Immature natural killer cell (primary cell): ENCODE measurements around the gene HS3ST5. TPM values are rescaled to one million over a fixed set of nuclear protein-coding genes. Genes with fewer than 3 reads are reported as not detected.

Experiments
- DNase-seq, 3 donors: peaks; one replicate each; pipeline ENCODE4 v3.0.0; 2022; ENCODE audit warnings: mixed read lengths in 1 of 3
- H3K27ac Mint-ChIP-seq, 6 donors: one replicate each; pipeline ENCODE4 v1.8.0; 2020; ENCODE audit warnings: mixed read lengths in 6 of 6, mild to moderate bottlenecking in 5 of 6, inconsistent platforms in 4 of 6, moderate library complexity in 3 of 6
- H3K27me3 Mint-ChIP-seq, 3 donors: one replicate each; pipeline ENCODE4 v1.8.0; 2020 to 2021; ENCODE audit warnings: low read depth in 3 of 3, mild to moderate bottlenecking in 3 of 3, mixed read lengths in 3 of 3, moderate library complexity in 3 of 3, inconsistent platforms in 1 of 3
- H3K36me3 Mint-ChIP-seq, 3 donors: one replicate each; pipeline ENCODE4 v1.8.0; 2020; ENCODE audit warnings: mixed read lengths in 3 of 3, inconsistent platforms in 2 of 3, mild to moderate bottlenecking in 2 of 3
- H3K4me1 Mint-ChIP-seq, 2 donors: one replicate each; pipeline ENCODE4 v1.8.0; 2020; ENCODE audit warnings: inconsistent platforms in 2 of 2, mild to moderate bottlenecking in 2 of 2, mixed read lengths in 2 of 2, moderate library complexity in 1 of 2
- H3K4me3 Mint-ChIP-seq, 5 donors: one replicate each; pipeline ENCODE4 v1.8.0; 2020; ENCODE audit warnings: mild to moderate bottlenecking in 5 of 5, mixed read lengths in 5 of 5, inconsistent platforms in 3 of 5, moderate library complexity in 3 of 5
- H3K9me3 Mint-ChIP-seq, 6 donors: one replicate each; pipeline ENCODE4 v1.8.0; 2020; ENCODE audit warnings: mild to moderate bottlenecking in 6 of 6, mixed read lengths in 6 of 6, inconsistent platforms in 4 of 6, moderate library complexity in 3 of 6
- polyA plus RNA-seq, 3 donors: library from polyadenylated mRNA; unstranded; fragments of 300-500 nt; fragmentation: Illumina TruSeq; gene quantifications; one replicate each; pipeline ENCODE4 v1.2.3, GENCODE V29; 2021

Gene HS3ST5
- polyA plus RNA-seq, 3 donors from 2014 or later, result not detected

GRCh38 chr6:114280239-114280982 lies 62.4 kb downstream of the HS3ST5 start:
- H3K27me3 Mint-ChIP-seq, result peaks cover 0 to 2% (median 2%) of the 10 kb centered on the region in 3 donors
- H3K4me1 Mint-ChIP-seq, result no peaks in the 10 kb centered on the region
- H3K27ac Mint-ChIP-seq, result no peak overlapping the region
- peaks cover 0 to 10% (median 4%) of the 10 kb centered on the region in 6 donors for H3K9me3 Mint-ChIP-seq
- no peak overlapping the region for H3K4me3 Mint-ChIP-seq
- no peak for DNase-seq
- H3K36me3 Mint-ChIP-seq, result no peaks in the 10 kb centered on the region

- no peak overlapping the region for H3K27ac Mint-ChIP-seq
- no peaks in the 10 kb centered on the region for H3K4me1 Mint-ChIP-seq
- no peak for DNase-seq
- no peaks in the 10 kb centered on the region for H3K36me3 Mint-ChIP-seq
- peaks cover 0 to 7% (median 2%) of the 10 kb centered on the region in 6 donors for H3K9me3 Mint-ChIP-seq
- peaks cover 0 to 2% (median 2%) of the 10 kb centered on the region in 3 donors for H3K27me3 Mint-ChIP-seq
- H3K4me3 Mint-ChIP-seq, result no peak overlapping the region
Observed at GRCh38 chr6:114277220-114277619, 65.6 kb downstream of the HS3ST5 start.

GRCh38 chr6:114276783-114277182 lies 66.0 kb downstream of the HS3ST5 start:
- Mint-ChIP-seq H3K27ac (no peak overlapping the region), H3K9me3 (peaks cover 0 to 7% (median 2%) of the 10 kb centered on the region in 6 donors), H3K4me1 (no peaks in the 10 kb centered on the region), H3K4me3 (no peak overlapping the region), H3K36me3 (no peaks in the 10 kb centered on the region), H3K27me3 (peaks cover 0 to 2% (median 2%) of the 10 kb centered on the region in 3 donors)
- DNase-seq, result no peak

GRCh38 chr6:114274836-114275235 lies 68.0 kb downstream of the HS3ST5 start:
- no peaks in the 10 kb centered on the region for H3K36me3 Mint-ChIP-seq
- H3K27ac Mint-ChIP-seq, result no peak overlapping the region
- peaks cover 0 to 9% (median under 1%) of the 10 kb centered on the region in 6 donors for H3K9me3 Mint-ChIP-seq
- H3K4me3 Mint-ChIP-seq, result no peak overlapping the region
- no peak for DNase-seq
- no peaks in the 10 kb centered on the region for H3K4me1 Mint-ChIP-seq
- peaks cover 0 to 1% (median under 1%) of the 10 kb centered on the region in 3 donors for H3K27me3 Mint-ChIP-seq

- Mint-ChIP-seq H3K9me3 (peaks cover 0 to 9% (median 4%) of the 10 kb centered on the region in 6 donors), H3K27me3 (no peaks in the 10 kb centered on the region), H3K27ac (no peak overlapping the region), H3K4me1 (no peaks in the 10 kb centered on the region), H3K4me3 (no peak overlapping the region), H3K36me3 (no peaks in the 10 kb centered on the region)
- DNase-seq, result no peak
Observed at GRCh38 chr6:114272582-114272981, 70.2 kb downstream of the HS3ST5 start.

- no peaks in the 10 kb centered on the region for H3K36me3 Mint-ChIP-seq
- no peak overlapping the region for H3K4me3 Mint-ChIP-seq
- H3K27ac Mint-ChIP-seq, result no peak overlapping the region
- peaks cover 0 to 9% (median 4%) of the 10 kb centered on the region in 6 donors for H3K9me3 Mint-ChIP-seq
- no peaks in the 10 kb centered on the region for H3K4me1 Mint-ChIP-seq
- DNase-seq, result no peak
- no peaks in the 10 kb centered on the region for H3K27me3 Mint-ChIP-seq
Observed at GRCh38 chr6:114271405-114271804, 71.4 kb downstream of the HS3ST5 start.

- Mint-ChIP-seq H3K4me1 (no peaks in the 10 kb centered on the region), H3K27ac (no peak overlapping the region), H3K36me3 (no peaks in the 10 kb centered on the region), H3K27me3 (no peaks in the 10 kb centered on the region), H3K9me3 (peaks cover 4 to 15% (median 7%) of the 10 kb centered on the region in 6 donors), H3K4me3 (no peak overlapping the region)
- no peak for DNase-seq
Observed at GRCh38 chr6:114267897-114268296, 74.9 kb downstream of the HS3ST5 start.

GRCh38 chr6:114260810-114261209 lies 82.0 kb downstream of the HS3ST5 start:
- H3K27me3 Mint-ChIP-seq, result peaks cover 0 to 2% (median 1%) of the 10 kb centered on the region in 3 donors
- H3K9me3 Mint-ChIP-seq, result peaks cover 6 to 14% (median 10%) of the 10 kb centered on the region in 6 donors
- DNase-seq, result no peak
- H3K27ac Mint-ChIP-seq, result no peak overlapping the region
- H3K4me1 Mint-ChIP-seq, result no peaks in the 10 kb centered on the region
- H3K36me3 Mint-ChIP-seq, result no peaks in the 10 kb centered on the region
- H3K4me3 Mint-ChIP-seq, result no peak overlapping the region

GRCh38 chr6:114258376-114258775 lies 84.4 kb downstream of the HS3ST5 start:
- Mint-ChIP-seq H3K27me3 (peaks cover 0 to 2% (median 1%) of the 10 kb centered on the region in 3 donors), H3K36me3 (no peaks in the 10 kb centered on the region), H3K9me3 (peaks cover 6 to 19% (median 9%) of the 10 kb centered on the region in 6 donors), H3K4me1 (no peaks in the 10 kb centered on the region), H3K4me3 (no peak overlapping the region), H3K27ac (no peak overlapping the region)
- DNase-seq, result no peak

- H3K4me1 Mint-ChIP-seq, result no peaks in the 10 kb centered on the region
- H3K4me3 Mint-ChIP-seq, result no peak overlapping the region
- no peak for DNase-seq
- peaks cover 4 to 33% (median 9%) of the 10 kb centered on the region in 6 donors for H3K9me3 Mint-ChIP-seq
- H3K36me3 Mint-ChIP-seq, result no peaks in the 10 kb centered on the region
- H3K27ac Mint-ChIP-seq, result no peak overlapping the region
- peaks cover 0 to 1% (median 0%) of the 10 kb centered on the region in 3 donors for H3K27me3 Mint-ChIP-seq
Observed at GRCh38 chr6:114253431-114253830, 89.4 kb downstream of the HS3ST5 start.

- Mint-ChIP-seq H3K4me1 (no peaks in the 10 kb centered on the region), H3K36me3 (no peaks in the 10 kb centered on the region), H3K9me3 (peaks cover 0 to 24% (median 4%) of the 10 kb centered on the region in 6 donors), H3K4me3 (no peak overlapping the region), H3K27me3 (no peaks in the 10 kb centered on the region), H3K27ac (no peak overlapping the region)
- DNase-seq, result no peak
Observed at GRCh38 chr6:114249522-114249921, 93.3 kb downstream of the HS3ST5 start.

GRCh38 chr6:114247101-114247500 lies 95.7 kb downstream of the HS3ST5 start:
- Mint-ChIP-seq H3K27me3 (peaks cover 0 to 2% (median 0%) of the 10 kb centered on the region in 3 donors), H3K36me3 (no peaks in the 10 kb centered on the region), H3K4me1 (no peaks in the 10 kb centered on the region), H3K9me3 (peaks cover 0 to 19% (median 3%) of the 10 kb centered on the region in 6 donors), H3K27ac (no peak overlapping the region), H3K4me3 (no peak overlapping the region)
- no peak for DNase-seq

- peaks cover 0 to 9% (median 4%) of the 10 kb centered on the region in 6 donors for H3K9me3 Mint-ChIP-seq
- no peaks in the 10 kb centered on the region for H3K4me1 Mint-ChIP-seq
- H3K27me3 Mint-ChIP-seq, result peaks cover 0 to 2% (median 0%) of the 10 kb centered on the region in 3 donors
- H3K27ac Mint-ChIP-seq, result no peak overlapping the region
- H3K4me3 Mint-ChIP-seq, result no peak overlapping the region
- no peaks in the 10 kb centered on the region for H3K36me3 Mint-ChIP-seq
- DNase-seq, result no peak
Observed at GRCh38 chr6:114240796-114241195, 102.0 kb downstream of the HS3ST5 start.

GRCh38 chr6:114228675-114229074 lies 114.1 kb downstream of the HS3ST5 start:
- Mint-ChIP-seq H3K4me1 (no peaks in the 10 kb centered on the region), H3K27ac (no peak overlapping the region), H3K27me3 (no peaks in the 10 kb centered on the region), H3K4me3 (no peak overlapping the region), H3K36me3 (no peaks in the 10 kb centered on the region), H3K9me3 (peaks cover 5 to 17% (median 10%) of the 10 kb centered on the region in 6 donors)
- no peak for DNase-seq
